ENCODE results near the gene LDLRAD1.
"Not testable (repeated sequence)": the region's sequence is repeated elsewhere in the genome, so short reads cannot be mapped to it uniquely, and the experiment has no call there.

Gene LDLRAD1, protein sequence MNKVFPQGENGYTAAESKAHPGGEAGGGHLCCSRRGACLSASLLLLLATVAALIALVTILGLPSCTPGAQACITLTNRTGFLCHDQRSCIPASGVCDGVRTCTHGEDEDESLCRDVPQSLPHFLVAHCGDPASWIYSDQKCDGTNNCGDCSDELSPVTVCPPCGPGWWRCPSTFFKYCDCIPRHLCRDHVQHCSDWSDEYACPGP

DNA sequence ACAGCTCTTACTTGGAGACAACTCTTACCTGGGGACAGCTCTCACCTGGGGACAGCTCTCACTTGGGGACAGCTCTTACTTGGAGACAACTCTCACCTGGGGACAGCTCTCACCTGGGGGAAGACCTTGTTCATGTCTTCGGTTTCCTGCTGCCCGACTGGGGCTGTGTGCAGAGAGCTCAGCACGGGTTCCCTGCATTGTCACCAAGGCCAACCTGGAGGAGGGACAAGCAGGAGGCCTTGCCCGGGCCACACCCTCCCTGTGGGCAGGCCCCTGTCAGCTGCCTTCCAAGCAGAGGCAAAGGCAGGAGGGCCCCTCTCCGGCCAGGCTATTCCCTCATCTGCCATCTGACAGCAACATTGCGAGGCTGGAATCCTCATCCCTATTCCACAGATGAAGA is at the start of gene LDLRAD1:
Gene LDLRAD1 (minus strand): TSS at position 208 of the 400 bp plus-strand sequence. CDS start 74 bp downstream, at position 134.
- DNase-seq (ENCODE audit: insufficient read length, low spot score) (no peak), FAIRE-seq (no peak)
- TF ChIP-seq POLR2A (IDR thresholded peaks at IDR 0.05; ENCODE audit: low read depth, low read length), result no peak

DNA sequence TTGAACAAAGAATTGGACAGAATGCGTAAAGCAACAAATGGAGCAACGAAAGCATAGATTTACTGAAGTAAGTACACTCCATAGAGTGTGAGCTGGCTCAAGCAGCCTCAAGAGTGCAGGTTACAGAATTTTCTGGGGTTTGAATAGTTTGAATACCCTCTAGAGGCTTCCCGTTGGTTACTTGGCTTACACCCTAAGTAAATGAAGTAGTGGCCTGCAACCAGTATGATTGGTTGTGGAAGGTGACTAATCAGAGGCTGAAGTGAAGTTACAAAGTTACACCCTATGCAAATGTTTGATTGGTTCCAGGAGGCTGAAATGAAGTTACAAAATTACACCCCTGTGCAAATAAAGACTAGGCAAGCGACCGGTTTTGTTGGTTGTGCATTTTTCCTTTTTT is 46.3 kb upstream of the LDLRAD1 start:
- no peak for DNase-seq (ENCODE audit: insufficient read length, low spot score)
- FAIRE-seq, result no peak
- no peak for TF ChIP-seq POLR2A (IDR thresholded peaks at IDR 0.05; ENCODE audit: low read depth, low read length)

DNA sequence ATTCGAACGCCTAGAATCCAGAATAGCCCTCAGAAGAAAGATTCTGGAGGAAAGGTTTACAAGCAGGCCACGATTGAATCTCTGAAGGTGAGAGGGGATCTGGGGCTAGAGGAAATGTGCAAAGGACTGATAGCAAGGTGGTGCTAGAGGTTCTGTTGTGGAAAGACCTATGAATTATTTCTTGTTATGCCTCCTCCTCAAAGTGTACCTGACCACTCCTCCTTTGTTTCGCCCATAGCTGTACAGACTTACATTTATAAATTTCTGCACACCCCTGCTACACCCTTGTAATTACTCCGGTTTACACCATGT is 36.4 kb upstream of the LDLRAD1 start:
- DNase-seq (ENCODE audit: insufficient read length, low spot score) (no peak), FAIRE-seq (no peak)
- TF ChIP-seq POLR2A (IDR thresholded peaks at IDR 0.05; ENCODE audit: low read depth, low read length), result no peak

DNA sequence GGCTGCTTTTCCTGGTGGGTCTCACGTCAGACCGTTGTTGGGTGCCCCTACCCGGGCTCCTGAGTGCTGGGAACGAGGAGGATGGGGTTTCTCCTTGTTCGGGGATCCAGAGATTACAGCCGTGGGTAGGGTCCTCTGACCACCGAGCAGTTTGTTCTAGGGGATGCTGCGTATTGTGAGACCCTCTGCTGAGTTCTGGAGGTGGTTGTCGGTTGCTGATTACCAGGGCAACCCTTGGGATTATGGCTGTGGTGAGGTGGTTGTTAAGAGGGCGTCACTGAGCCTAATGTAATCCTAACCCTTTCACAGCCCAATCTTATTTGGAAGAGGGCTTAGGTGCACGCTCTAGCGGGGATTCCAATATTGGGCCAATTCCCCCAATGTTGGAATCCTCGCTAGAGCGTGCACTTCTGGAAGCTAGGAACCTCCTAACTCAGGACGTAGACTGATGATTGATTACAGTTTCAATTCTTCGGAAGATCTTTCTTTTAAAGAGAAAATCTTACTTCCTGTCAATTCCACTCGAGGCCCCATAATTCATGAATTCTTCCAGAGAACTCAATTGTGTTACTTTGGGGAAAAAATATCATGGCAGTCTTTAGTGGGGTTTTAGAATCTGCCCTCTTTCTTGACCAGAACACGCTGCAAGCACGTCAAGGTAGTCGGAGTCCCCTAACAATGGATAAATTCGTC is 35.9 kb upstream of the LDLRAD1 start:
- no peak for TF ChIP-seq POLR2A (IDR thresholded peaks at IDR 0.05; ENCODE audit: low read depth, low read length)
- FAIRE-seq, result no peak
- no peak for DNase-seq (ENCODE audit: insufficient read length, low spot score)

DNA sequence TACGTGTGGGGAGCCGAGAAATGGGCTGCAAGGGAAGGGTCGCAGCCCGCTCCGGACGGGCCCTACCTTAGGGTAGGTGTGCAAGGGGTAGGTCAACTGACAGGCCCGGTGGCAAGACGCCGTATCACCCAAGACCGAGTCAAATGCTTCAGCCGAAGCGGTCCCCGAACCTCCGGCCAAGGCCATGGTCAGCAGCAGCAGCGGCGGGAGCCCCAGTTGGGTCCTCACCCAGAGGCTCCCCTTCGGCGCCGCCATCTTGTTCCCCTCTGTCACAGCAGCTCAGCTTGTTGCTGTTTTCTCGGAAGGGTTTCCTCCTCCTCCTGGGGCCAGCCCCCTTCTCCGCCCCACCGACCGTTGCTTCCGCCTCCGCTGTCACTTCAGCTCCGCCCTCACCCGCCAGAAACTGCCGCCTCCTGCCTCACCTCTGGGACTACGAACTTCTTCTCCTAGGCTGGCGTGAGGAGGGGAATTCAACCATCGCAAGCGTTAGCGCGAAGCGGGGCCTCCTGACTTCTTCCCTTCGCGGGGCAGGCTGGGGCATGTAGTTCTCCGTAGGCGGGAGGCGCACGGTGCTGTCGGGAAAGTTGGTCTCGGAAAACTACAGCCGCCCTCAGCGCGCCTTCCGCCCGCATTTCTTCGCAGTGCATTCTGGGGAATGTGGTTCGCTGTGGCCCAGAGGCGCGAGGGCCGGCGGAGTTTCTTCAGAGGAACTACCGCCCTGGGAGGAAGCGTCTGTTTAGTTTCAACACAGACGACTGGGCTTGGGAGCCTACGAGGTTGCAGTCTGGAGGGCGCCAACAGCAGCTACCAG is 35.2 kb upstream of the LDLRAD1 start, which contains the start of the genes TCEANC2 and TMEM59:
Gene TCEANC2 (plus strand): TSS at position 675 of the 811 bp plus-strand sequence. CDS start 815 bp downstream, outside the sequence.
Gene TMEM59 (minus strand): TSS at position 271 of the 811 bp plus-strand sequence. CDS start 16 bp downstream, at position 255.
- FAIRE-seq (peak; percentile 86), DNase-seq (ENCODE audit: insufficient read length, low spot score) (peak; percentile 86)
- TF ChIP-seq POLR2A (IDR thresholded peaks at IDR 0.05; ENCODE audit: low read depth, low read length), result peak; percentile 56

DNA sequence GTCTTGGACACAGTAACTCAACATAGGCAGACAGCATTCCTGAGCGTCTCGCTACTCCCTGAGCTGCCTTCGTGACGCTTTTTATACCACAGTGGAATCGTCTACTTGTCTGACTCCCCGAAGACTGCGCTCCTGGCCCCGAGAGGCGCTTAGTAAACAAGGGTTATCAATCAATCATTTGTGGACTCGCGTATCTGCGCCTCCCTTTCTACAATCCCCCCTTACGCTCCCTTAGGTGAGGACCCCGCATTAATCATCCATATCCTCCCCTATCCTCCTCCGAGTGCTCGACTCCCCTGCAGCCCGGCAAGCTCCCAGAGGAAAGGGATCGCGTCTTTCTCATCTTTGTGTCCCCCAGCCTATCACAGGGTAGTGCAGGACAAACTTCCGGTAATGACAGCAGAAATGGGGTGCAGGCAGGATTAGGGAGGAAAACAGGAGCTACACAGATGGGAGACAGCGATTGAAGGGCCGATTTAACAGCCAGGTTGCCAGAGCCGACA is 34.5 kb upstream of the LDLRAD1 start:
- TF ChIP-seq POLR2A (IDR thresholded peaks at IDR 0.05; ENCODE audit: low read depth, low read length), result no peak; the same call in 1 of the 2 replicates
- DNase-seq (ENCODE audit: insufficient read length, low spot score), result peak; percentile 45
- no peak for FAIRE-seq

DNA sequence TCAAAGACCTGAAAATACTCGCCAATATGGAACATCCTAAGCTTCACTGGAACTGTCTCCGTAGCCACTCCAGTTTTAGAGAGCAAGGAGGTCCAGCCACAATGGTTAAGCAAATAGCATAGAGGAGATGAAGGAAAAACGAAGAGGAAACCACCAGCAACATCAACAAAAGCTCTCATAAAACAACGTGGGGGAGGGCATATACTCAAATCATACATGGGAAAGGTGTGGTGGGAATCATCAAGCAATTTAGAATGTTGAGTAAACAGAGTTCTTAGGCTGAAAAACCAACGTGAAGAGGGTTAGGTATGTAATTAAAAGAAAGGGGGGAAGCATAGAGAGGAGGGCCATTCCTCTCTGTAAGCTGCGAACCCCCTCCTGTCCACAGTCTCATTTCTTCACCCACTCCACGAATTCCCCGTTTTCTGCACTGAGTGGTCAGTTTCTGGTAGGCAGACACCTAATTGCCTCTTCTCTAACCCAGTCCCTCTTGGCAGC is 34.0 kb upstream of the LDLRAD1 start:
- no peak for TF ChIP-seq POLR2A (IDR thresholded peaks at IDR 0.05; ENCODE audit: low read depth, low read length)
- no peak for FAIRE-seq
- DNase-seq (ENCODE audit: insufficient read length, low spot score), result no peak

DNA sequence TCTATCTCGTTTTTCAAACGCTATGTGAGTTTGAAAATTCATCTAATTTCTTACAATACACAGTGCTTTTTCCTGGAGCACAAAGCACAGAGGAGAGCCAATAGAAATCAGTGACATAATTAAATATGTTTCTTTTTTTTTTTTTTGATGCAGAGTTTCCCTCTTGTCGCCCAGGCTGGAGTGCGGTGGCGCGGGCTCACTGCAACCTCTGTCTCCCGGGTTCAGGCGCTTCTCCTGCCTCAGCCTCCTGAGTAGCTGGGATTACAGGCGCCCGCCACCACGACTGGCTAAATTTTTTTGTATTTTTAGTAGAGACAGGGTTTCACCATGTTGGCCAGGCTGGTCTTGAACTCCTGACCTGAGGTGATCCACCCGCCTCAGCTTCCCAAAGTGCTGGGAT is 32.4 kb upstream of the LDLRAD1 start:
- not testable (repeated sequence) for FAIRE-seq; DNase-seq (ENCODE audit: insufficient read length, low spot score)

DNA sequence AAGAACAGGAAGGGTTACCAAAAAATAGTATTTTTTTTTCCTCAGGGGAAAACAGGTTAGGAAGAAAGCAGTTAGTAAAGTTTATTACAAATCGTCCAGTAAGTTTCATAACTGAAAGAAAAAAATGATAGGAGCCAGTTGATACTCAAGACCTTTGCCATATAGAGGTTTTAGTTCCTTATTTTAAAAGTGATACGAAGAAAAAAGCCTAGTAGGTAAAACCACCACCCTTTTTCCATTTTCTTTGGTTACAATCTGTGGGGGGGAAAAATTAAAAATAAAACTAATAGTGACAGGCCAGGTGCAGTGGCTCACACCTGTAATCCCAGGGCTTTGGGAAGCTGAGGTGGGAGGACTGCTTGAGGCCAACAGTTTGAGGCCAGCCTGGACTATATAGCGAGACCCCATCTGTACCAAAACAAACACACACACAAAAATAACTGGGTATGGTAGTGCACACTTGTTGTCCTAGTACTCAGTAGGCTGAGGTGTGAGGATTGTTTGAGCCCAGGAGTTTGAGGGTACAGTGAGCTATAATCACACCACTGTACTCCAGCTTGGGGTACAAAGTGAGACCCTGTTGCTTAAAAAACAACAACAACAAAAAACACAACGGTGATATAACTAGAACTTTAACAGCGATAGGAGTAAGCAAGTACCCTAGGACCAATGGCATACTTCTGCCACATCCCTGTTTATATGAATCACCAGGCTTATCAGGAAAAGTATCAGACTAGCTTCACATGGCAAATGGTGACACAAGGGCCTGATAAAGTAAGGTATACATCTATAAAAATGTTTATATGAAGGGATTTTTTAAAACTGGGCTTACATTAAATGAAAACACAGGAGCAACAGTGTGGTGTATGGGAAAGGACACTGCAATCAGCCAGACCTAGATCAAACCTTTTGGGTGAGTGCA is 29.7 kb upstream of the LDLRAD1 start:
- TF ChIP-seq POLR2A (IDR thresholded peaks at IDR 0.05; ENCODE audit: low read depth, low read length), result no peak
- FAIRE-seq (no peak), DNase-seq (ENCODE audit: insufficient read length, low spot score) (no peak)

DNA sequence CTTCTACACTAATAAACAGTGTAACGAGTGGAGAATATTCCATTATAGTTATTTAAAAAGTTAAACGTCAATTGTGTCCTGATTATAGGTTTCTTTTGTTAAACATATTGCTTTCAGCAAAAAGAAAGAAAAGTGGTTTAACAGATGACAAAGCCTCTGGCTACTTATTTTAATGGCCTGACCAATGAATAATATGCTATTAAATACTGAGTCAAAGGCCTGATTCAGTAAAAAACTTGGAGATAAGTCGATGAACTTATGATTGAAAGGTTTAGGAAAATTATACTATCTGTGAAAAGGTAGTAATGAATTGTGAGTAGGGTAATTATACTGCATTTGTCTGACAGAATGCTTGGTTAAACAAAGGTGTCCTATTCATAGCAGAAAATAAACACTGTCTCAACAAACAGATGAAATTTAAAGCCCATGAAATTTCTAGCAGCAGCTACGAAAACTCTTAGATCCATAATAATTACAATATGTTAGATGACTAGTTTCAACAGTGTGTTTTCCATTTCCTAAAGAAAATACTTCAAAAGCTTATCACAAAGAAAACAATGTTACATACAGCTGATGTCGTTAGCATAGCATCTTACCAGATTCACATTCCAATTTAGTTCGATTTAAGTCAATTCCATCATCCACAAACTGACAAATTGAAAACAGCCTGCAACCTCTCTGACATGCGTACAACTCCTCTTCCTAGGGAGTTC is 28.8 kb upstream of the LDLRAD1 start:
- DNase-seq (ENCODE audit: insufficient read length, low spot score) (no peak), FAIRE-seq (peak; percentile 84)
- TF ChIP-seq POLR2A (IDR thresholded peaks at IDR 0.05; ENCODE audit: low read depth, low read length), result no peak

DNA sequence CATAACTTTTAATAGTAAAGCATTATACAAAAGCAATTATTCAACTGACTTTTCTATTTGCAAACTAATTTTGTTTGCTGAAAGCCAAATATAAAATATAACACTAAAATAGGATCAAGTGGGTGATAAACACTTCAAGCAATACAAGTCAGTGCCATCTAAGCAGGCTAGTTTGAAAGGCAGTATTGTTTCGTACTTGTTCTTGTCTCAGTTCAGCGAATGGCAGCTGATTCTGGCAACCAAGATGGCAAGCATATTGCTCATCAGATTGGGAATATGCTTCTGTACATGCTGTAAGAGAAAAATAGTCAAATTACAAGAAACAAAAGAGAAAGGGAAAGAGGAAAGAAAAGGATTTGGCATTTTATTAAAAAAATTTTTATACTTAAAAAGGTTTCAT is 27.5 kb upstream of the LDLRAD1 start:
- TF ChIP-seq POLR2A (IDR thresholded peaks at IDR 0.05; ENCODE audit: low read depth, low read length), result no peak
- FAIRE-seq, result no peak
- DNase-seq (ENCODE audit: insufficient read length, low spot score), result no peak

DNA sequence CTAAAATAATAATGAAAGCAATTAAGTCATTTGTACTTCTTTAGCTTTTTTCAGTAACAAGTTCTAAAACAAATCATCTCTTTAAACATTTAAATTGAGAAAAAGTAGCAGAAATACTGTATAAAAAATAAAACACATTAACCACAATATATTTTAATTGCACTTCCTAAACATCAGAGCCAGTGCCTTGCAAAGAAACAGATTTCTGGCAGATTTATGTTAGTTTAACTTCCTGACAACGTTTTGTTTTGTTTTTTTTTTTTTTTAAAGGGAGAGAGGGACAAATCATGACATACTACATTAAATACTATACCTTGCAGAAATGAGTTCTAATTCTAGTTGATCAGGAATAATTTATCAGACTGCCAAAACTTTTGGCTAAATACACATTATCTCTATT is 23.8 kb upstream of the LDLRAD1 start:
- DNase-seq (ENCODE audit: insufficient read length, low spot score), result no peak
- FAIRE-seq, result no peak
- no peak for TF ChIP-seq POLR2A (IDR thresholded peaks at IDR 0.05; ENCODE audit: low read depth, low read length)

Data from H54 (cell line).